Adrenal gland (tissue), 12 donors: ENCODE measurements around the gene HSBP1. TPM values are rescaled to one million over a fixed set of nuclear protein-coding genes. Genes with fewer than 3 reads are reported as not detected.

Experiments used
- DNase-seq, 7 donors: peaks; one replicate each; pipeline ENCODE4 v3.0.0-alpha.2; 2019 to 2020
- H3K27ac ChIP-seq, 5 donors: fragments of 200-600 bp; sonication (generic) in 4 of 5; 1 replicate in 3 of 5; 2 replicates in 2 of 5; pipeline versions ENCODE4 v1.5.1 to v1.8.0; 2016 to 2020; ENCODE audit warnings: mild to moderate bottlenecking in 1 of 5
- H3K27me3 ChIP-seq: fragments of 200-600 bp; 2 replicates; pipeline ENCODE4 v1.8.0; 2021
- H3K36me3 ChIP-seq, 2 donors: fragments of 200-600 bp; replicated peaks in 1 of 2; 1 replicate in 1 of 2; 2 replicates in 1 of 2; pipeline versions ENCODE4 v1.5.1 to v1.8.0; 2018 to 2022
- H3K4me1 ChIP-seq, 2 donors: fragments of 200-600 bp; replicated peaks in 1 of 2; 1 replicate in 1 of 2; 2 replicates in 1 of 2; pipeline versions ENCODE4 v1.5.1 to v1.8.0; 2018 to 2021
- H3K4me3 ChIP-seq, 4 donors: fragments of 200-600 bp; sonication (generic) in 3 of 4; one replicate each; pipeline ENCODE4 v1.5.1; 2016 to 2018
- H3K9me3 ChIP-seq, 3 donors: fragments of 200-600 bp; sonication (generic) in 1 of 3; replicated peaks in 1 of 3; 1 replicate in 2 of 3; 2 replicates in 1 of 3; pipeline versions ENCODE4 v1.5.1 to v1.8.0; 2016 to 2021
- POLR2A ChIP-seq, 2 donors: fragments of 450-650 bp; IDR thresholded peaks; one replicate each; pipeline ENCODE4 v1.6.1; 2017; ENCODE audit warnings: antibody characterized with exemption in 2 of 2, mild to moderate bottlenecking in 2 of 2, moderate library complexity in 1 of 2
- WGBS, 4 donors: extraction: QIAGEN DNeasy Blood & Tissue Kit in 2 of 4; methylation state at CpG; one replicate each; pipeline versions ENCODE4 v1.1.5 to v1.1.7; 2013 to 2017; 5-methylcytosine and 5-hydroxymethylcytosine counted together
- intact Hi-C, 2 donors: fragments of 100-400 bp; cut with DNase I; formaldehyde crosslinking; loops; one replicate each; pipeline versions ENCODE4 v1.14.1 to v1.15.0; 2022 to 2023
- polyA plus RNA-seq, 3 donors: library from polyadenylated mRNA; stranded (reverse); fragments of 200-250 nt in 2 of 3; fragments of 350-450 nt in 1 of 3; fragmentation: Illumina TruSeq in 1 of 3; extraction: RNeasy Lipid Tissue Mini Kit (QIAGEN cat#74804) in 1 of 3; gene quantifications; one replicate each; pipeline ENCODE4 v1.2.3, GENCODE V29; 2013 to 2014
- total RNA-seq, 9 donors: library from RNA; depleted of rRNA in 4 of 9; stranded (reverse); fragments of >200 nt in 4 of 9; fragments of 120-200 nt in 1 of 9; fragmentation: NEBNext Ultra II Directional in 1 of 9; extraction: Animal tissue kit (Norgen Biotek cat#: 25700) in 1 of 9; gene quantifications; one replicate each; pipeline versions ENCODE4 v1.1.0 to v1.2.4, GENCODE V29; 2013 to 2023
- TF ChIP-seq, protein P1 (sequence below), 6 experiments: fragments of 450-650 bp in 4 of 6; fragments of 200-600 bp in 2 of 6; sonication (generic) in 1 of 6; IDR thresholded peaks; 1 replicate in 5 of 6; 2 replicates in 1 of 6; pipeline versions ENCODE4 v1.5.1 to v1.8.0; 2016 to 2021; ENCODE audit warnings: antibody characterized with exemption in 6 of 6, mild to moderate bottlenecking in 2 of 6, moderate library complexity in 1 of 6
- donor health status: healthy with polysubstance abuse.
- donor health status: Bipolar disorder and iron deficiency.
- donor health status: DM: yes; HTN: yes; CAD: no.
- donor health status: DM: no; HTN: no; CAD: no.
- donor health status: DM: no; HTN: no; CAD: no.
- donor health status: DM: yes; HTN: yes; CAD: no.

The HSBP1 gene
- total and polyA plus RNA-seq, 12 donors, result 11.0 to 214 (median 112) TPM

DNA sequence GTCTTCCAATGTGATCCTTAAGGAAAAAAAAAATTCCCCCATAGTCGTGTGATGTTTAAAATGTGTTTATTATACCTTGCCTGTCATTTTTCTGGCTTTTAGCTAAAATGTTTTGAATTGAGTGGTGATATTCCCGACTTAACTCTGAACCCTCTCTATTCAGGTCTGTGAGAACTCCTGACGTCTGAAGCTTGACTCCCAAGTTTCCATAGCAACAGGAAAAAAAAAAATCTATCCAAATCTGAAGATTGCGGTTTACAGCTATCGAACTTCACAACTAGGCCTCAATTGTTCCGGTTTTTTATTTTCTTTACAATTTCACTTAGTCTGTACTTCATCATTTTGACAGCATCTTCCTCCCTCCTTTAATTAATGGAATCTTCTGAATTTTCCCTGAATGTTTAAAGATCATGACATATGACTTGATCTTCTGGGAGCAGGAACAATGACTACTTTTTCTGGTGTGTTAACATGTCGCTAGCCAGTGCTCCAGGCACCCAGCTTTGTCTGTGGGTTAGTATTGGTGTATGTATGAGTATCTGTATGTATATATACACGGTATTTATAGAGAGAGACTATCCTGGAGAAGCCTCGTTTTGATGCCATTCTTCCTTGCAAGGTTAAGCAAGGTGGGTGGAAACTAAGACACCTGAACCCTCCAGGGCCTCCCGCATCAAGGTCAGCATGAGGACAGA is 12.8 kb upstream of the HSBP1 start:
- H3K27ac ChIP-seq, result no peak overlapping the region
- no peaks in the 10 kb centered on the region for H3K9me3 ChIP-seq
- H3K27me3 ChIP-seq, result no peaks in the 10 kb centered on the region
- no peak for TF ChIP-seq POLR2A (IDR thresholded peaks at IDR 0.05)
- TF ChIP-seq, protein P1, sequence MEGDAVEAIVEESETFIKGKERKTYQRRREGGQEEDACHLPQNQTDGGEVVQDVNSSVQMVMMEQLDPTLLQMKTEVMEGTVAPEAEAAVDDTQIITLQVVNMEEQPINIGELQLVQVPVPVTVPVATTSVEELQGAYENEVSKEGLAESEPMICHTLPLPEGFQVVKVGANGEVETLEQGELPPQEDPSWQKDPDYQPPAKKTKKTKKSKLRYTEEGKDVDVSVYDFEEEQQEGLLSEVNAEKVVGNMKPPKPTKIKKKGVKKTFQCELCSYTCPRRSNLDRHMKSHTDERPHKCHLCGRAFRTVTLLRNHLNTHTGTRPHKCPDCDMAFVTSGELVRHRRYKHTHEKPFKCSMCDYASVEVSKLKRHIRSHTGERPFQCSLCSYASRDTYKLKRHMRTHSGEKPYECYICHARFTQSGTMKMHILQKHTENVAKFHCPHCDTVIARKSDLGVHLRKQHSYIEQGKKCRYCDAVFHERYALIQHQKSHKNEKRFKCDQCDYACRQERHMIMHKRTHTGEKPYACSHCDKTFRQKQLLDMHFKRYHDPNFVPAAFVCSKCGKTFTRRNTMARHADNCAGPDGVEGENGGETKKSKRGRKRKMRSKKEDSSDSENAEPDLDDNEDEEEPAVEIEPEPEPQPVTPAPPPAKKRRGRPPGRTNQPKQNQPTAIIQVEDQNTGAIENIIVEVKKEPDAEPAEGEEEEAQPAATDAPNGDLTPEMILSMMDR (IDR thresholded peaks at IDR 0.05), result no peak
- WGBS, 4 donors, result 52 to 68% (median 61%) methylated on average over 10 of the region's 10 CpGs
- no peaks in the 10 kb centered on the region for H3K36me3 ChIP-seq
- no peak overlapping the region for H3K4me3 ChIP-seq
- DNase-seq, result no peak
- H3K4me1 ChIP-seq, result no peaks in the 10 kb centered on the region
- intact Hi-C loops, result no loop called here

DNA sequence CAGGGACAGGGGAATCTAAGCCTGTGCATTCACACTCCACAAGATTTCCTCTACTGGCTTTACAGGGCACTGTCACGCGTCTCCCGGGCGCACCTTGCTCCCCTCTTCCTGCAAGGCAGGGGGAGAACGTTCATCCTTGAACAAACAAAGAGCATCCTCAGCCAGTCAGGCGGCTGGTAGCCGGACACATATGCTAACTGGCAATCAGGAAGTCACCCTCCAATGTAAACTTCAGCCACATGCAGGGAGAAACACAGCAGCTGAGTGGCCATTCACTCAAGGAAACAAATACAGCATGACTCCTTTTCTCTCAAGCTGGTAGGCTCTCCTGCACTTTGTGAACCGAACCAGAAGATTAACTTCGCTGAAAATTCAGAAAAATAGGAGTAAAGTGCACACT is 10.8 kb upstream of the HSBP1 start:
- 72 to 84% (median 75%) methylated on average over 9 of the region's 9 CpGs for WGBS, 4 donors
- H3K4me3 ChIP-seq, result no peak overlapping the region
- no peak for TF ChIP-seq POLR2A (IDR thresholded peaks at IDR 0.05)
- TF ChIP-seq, protein P1 (IDR thresholded peaks at IDR 0.05), result no peak
- H3K27ac ChIP-seq, result no peak overlapping the region
- no peaks in the 10 kb centered on the region for H3K27me3 ChIP-seq
- intact Hi-C loops, result no loop called here
- H3K36me3 ChIP-seq, result no peaks in the 10 kb centered on the region
- H3K4me1 ChIP-seq, result peaks cover 0 to 3% of the 10 kb centered on the region in 2 donors
- DNase-seq, result no peak
- no peaks in the 10 kb centered on the region for H3K9me3 ChIP-seq

DNA sequence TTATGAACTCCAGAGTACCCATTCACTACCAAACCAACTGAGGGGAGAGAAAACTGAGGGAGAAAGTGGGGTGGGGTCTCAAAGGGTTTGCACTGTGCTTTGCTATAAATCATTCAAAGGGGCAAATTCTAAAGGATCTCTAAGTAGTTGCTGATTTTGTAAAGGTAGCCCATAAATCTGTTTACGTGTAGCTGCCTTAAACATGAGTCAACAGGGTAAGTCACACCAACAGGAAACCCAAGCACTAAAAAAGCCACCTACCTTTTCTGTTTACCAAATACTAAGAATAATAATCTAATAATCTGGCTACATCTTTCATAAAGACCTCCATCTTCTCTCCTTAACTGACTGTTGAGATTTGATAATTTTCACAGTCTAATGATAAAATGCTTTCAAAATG is 8.4 kb upstream of the HSBP1 start:
- DNase-seq, result no peak
- intact Hi-C loops, result no loop called here
- no peak for TF ChIP-seq POLR2A (IDR thresholded peaks at IDR 0.05)
- TF ChIP-seq, protein P1 (IDR thresholded peaks at IDR 0.05), result no peak
- 40 to 83% (median 64%) methylated on average over 1 of the region's 1 CpG for WGBS, 4 donors
- H3K27me3 ChIP-seq, result no peaks in the 10 kb centered on the region
- H3K9me3 ChIP-seq, result no peaks in the 10 kb centered on the region
- H3K36me3 ChIP-seq, result no peaks in the 10 kb centered on the region
- peaks cover 0 to 6% of the 10 kb centered on the region in 2 donors for H3K4me1 ChIP-seq
- no peak overlapping the region for H3K27ac ChIP-seq
- H3K4me3 ChIP-seq, result no peak overlapping the region

DNA sequence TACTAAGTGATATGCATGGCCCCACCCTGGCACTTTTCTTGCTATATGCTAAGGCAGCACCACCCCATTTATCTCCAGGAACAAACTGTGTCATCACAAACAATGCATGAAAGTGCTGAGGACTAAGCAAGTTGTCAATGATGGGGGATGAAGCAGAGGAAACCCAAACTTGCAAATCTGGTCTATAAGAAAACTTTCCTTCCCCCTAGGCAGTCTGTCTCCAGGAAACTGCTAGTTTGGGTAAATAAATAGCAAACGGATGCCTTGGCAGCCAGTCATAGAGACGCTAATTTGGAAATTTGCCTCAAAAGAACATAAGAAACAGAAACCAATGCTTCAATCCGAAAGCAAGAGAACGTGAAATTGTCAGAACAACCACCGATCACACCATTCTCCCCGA is 5.6 kb upstream of the HSBP1 start:
- Histone ChIP-seq H3K4me1 (peaks cover 3 to 8% of the 10 kb centered on the region in 2 donors), H3K36me3 (no peaks in the 10 kb centered on the region), H3K4me3 (peak overlapping the region in 2 of 4 donors; percentile 3 to 48), H3K27ac (peak overlapping the region in 1 of 5 donors; percentile 34), H3K27me3 (no peaks in the 10 kb centered on the region), H3K9me3 (no peaks in the 10 kb centered on the region)
- TF ChIP-seq, protein P1 (IDR thresholded peaks at IDR 0.05), result no peak
- TF ChIP-seq POLR2A (IDR thresholded peaks at IDR 0.05), result no peak
- intact Hi-C loops, result no loop called here
- DNase-seq, result no peak
- 17 to 26% (median 22%) methylated on average over 6 of the region's 6 CpGs for WGBS, 4 donors
